Neural cell (in vitro differentiated cells): Measurements from ENCODE around the gene CLEC10A. TPM values are rescaled to one million over a fixed set of nuclear protein-coding genes. Genes with fewer than 3 reads are reported as not detected.
"Not testable (repeated sequence)": the region's sequence is repeated elsewhere in the genome, so short reads cannot be mapped to it uniquely, and the experiment has no call there.

Experiments used
- H2AFZ ChIP-seq: fragments of 200-600, 300-800 bp; sonication (generic), shearing (Covaris generic); 2 replicates; pipeline ENCODE4 v1.6.0; 2014; ENCODE audit warnings: low read depth, mild to moderate bottlenecking, antibody characterized with exemption, low read length, moderate library complexity
- H3F3A ChIP-seq: fragments of 200-600 bp; shearing (Covaris generic); 2 replicates; pipeline ENCODE4 v1.6.1; 2016; ENCODE audit warnings: mild to moderate bottlenecking, moderate library complexity, mixed read lengths, antibody characterized with exemption, low read length; ENCODE audit not compliant: insufficient read depth, poor library complexity, severe bottlenecking
- H3K27ac ChIP-seq: fragments of 200-600, 300-800 bp; sonication (generic), shearing (Covaris generic); 2 replicates; pipeline ENCODE4 v1.5.1; 2014; ENCODE audit warnings: mild to moderate bottlenecking, low read length, moderate library complexity
- H3K27me3 ChIP-seq: fragments of 300-800, 200-600 bp; sonication (generic), shearing (Covaris generic); 2 replicates; pipeline ENCODE4 v1.6.0; 2014; ENCODE audit warnings: mild to moderate bottlenecking, low read depth, low read length, moderate library complexity; ENCODE audit not compliant: insufficient read depth
- H3K36me3 ChIP-seq: fragments of 300-800, 200-600 bp; sonication (generic), shearing (Covaris generic); 2 replicates; pipeline ENCODE4 v1.5.1; 2014; ENCODE audit warnings: mild to moderate bottlenecking, antibody characterized with exemption, low read length, moderate library complexity; ENCODE audit not compliant: insufficient read depth
- H3K4me2 ChIP-seq: fragments of 300-800, 200-600 bp; sonication (generic), shearing (Covaris generic); 2 replicates; pipeline ENCODE4 v1.6.0; 2014; ENCODE audit warnings: mild to moderate bottlenecking, low read length
- H3K4me3 ChIP-seq: fragments of 300-800, 200-600 bp; sonication (generic), shearing (Covaris generic); 2 replicates; pipeline ENCODE4 v1.5.1; 2014; ENCODE audit warnings: mild to moderate bottlenecking, low read length, moderate library complexity
- H3K79me2 ChIP-seq: fragments of 200-600 bp; shearing (Covaris generic); replicated peaks from 2 replicates; pipeline ENCODE4 v1.6.0; 2014; ENCODE audit warnings: mild to moderate bottlenecking, low read length, moderate library complexity; ENCODE audit not compliant: insufficient read depth
- H3K9ac ChIP-seq: fragments of 300-800, 200-600 bp; sonication (generic), shearing (Covaris generic); 2 replicates; pipeline ENCODE4 v1.6.1; 2016; ENCODE audit warnings: mild to moderate bottlenecking, low read length, mixed read lengths
- H3K9me2 ChIP-seq: fragments of 200-600 bp; shearing (Covaris generic); 2 replicates; pipeline ENCODE4 v1.6.1; 2016; ENCODE audit warnings: mild to moderate bottlenecking, low read length, mixed read lengths; ENCODE audit not compliant: insufficient read depth
- H3K9me3 ChIP-seq: fragments of 200-600, 300-800 bp; sonication (generic), shearing (Covaris generic); 2 replicates; pipeline ENCODE4 v1.6.1; 2016; ENCODE audit warnings: mild to moderate bottlenecking, mixed run types, low read length, moderate library complexity, mixed read lengths
- H4K20me1 ChIP-seq: fragments of 200-600 bp; shearing (Covaris generic); 2 replicates; pipeline ENCODE4 v1.6.1; 2016; ENCODE audit warnings: mild to moderate bottlenecking, mixed run types; ENCODE audit not compliant: insufficient read depth
- EP300 ChIP-seq: fragments of 450-650 bp; conservative IDR thresholded peaks from 2 replicates; pipeline ENCODE4 v1.6.1; 2014; ENCODE audit warnings: antibody characterized with exemption, mild to moderate bottlenecking, moderate library complexity; ENCODE audit not compliant: poor library complexity, severe bottlenecking
- POLR2AphosphoS5 ChIP-seq: IDR thresholded peaks from 2 replicates; pipeline ENCODE4 v1.6.1; 2012
- RAD21 ChIP-seq: fragments of 450-650 bp; conservative IDR thresholded peaks from 2 replicates; pipeline ENCODE4 v1.6.1; 2014; ENCODE audit warnings: antibody characterized with exemption, mild to moderate bottlenecking, moderate library complexity
- REST ChIP-seq: IDR thresholded peaks from 2 replicates; pipeline ENCODE4 v1.6.1; 2012; ENCODE audit warnings: borderline replicate concordance
- SMC3 ChIP-seq: fragments of 450-650 bp; conservative IDR thresholded peaks from 2 replicates; pipeline ENCODE4 v1.6.1; 2014; ENCODE audit warnings: antibody characterized with exemption, mild to moderate bottlenecking, moderate library complexity; ENCODE audit not compliant: poor library complexity
- TAF1 ChIP-seq: IDR thresholded peaks from 2 replicates; pipeline ENCODE4 v1.6.1; 2012; ENCODE audit warnings: low read depth
- polyA plus RNA-seq: library from polyadenylated mRNA; depleted of rRNA; stranded (reverse); fragments of >200 nt; gene quantifications from 2 replicates; pipeline ENCODE4 v1.2.3, GENCODE V29; 2014

The CLEC10A gene
- polyA plus RNA-seq, 1 donor from 2014 or later = not detected

- no peaks in the 10 kb centered on the region for H3K9me3 ChIP-seq
- H3K27ac ChIP-seq = no peak overlapping the region
- H3K36me3 ChIP-seq = no peaks in the 10 kb centered on the region
- H4K20me1 ChIP-seq = no peaks in the 10 kb centered on the region
- no peaks in the 10 kb centered on the region for H3F3A ChIP-seq
- no peak overlapping the region for H3K4me2 ChIP-seq
- H3K4me3 ChIP-seq = no peak overlapping the region
- TF ChIP-seq REST (no peak), POLR2AphosphoS5 (no peak), TAF1 (no peak)
- no peaks in the 10 kb centered on the region for H3K79me2 ChIP-seq
- H3K9ac ChIP-seq = no peak overlapping the region
- no peaks in the 10 kb centered on the region for H3K27me3 ChIP-seq
- H3K9me2 ChIP-seq = no peaks in the 10 kb centered on the region
- H2AFZ ChIP-seq = no peak overlapping the region
These were observed 21.1 kb downstream of the CLEC10A start for GRCh38 chr17:7058831-7059447.

- H3K36me3 ChIP-seq = no peaks in the 10 kb centered on the region
- no peak overlapping the region for H3K4me2 ChIP-seq
- no peaks in the 10 kb centered on the region for H3K27me3 ChIP-seq
- no peak overlapping the region for H2AFZ ChIP-seq
- H3K9ac ChIP-seq = no peak overlapping the region
- TF ChIP-seq RAD21 = no peak
- no peaks in the 10 kb centered on the region for H3K9me3 ChIP-seq
- no peaks in the 10 kb centered on the region for H4K20me1 ChIP-seq
- no peak overlapping the region for H3K27ac ChIP-seq
- H3K9me2 ChIP-seq = no peaks in the 10 kb centered on the region
- H3F3A ChIP-seq = no peaks in the 10 kb centered on the region
- H3K79me2 ChIP-seq = no peaks in the 10 kb centered on the region
- no peak overlapping the region for H3K4me3 ChIP-seq
These were observed 23.7 kb downstream of the CLEC10A start for GRCh38 chr17:7056386-7056785.

GRCh38 chr17:7050583-7050982, 29.5 kb downstream of the CLEC10A start:
- not testable (repeated sequence) for H3F3A ChIP-seq, H3K27ac ChIP-seq, H3K9ac ChIP-seq, H3K79me2 ChIP-seq, H3K9me2 ChIP-seq, H2AFZ ChIP-seq, H3K27me3 ChIP-seq, H4K20me1 ChIP-seq, H3K9me3 ChIP-seq, H3K4me3 ChIP-seq, H3K4me2 ChIP-seq, H3K36me3 ChIP-seq

- peaks cover 3% of the 10 kb centered on the region for H3F3A ChIP-seq
- H3K36me3 ChIP-seq = no peaks in the 10 kb centered on the region
- no peaks in the 10 kb centered on the region for H3K9me3 ChIP-seq
- H3K27me3 ChIP-seq = peaks cover 23% of the 10 kb centered on the region
- no peak overlapping the region for H2AFZ ChIP-seq
- H3K27ac ChIP-seq = no peak overlapping the region
- no peak overlapping the region for H3K4me2 ChIP-seq
- no peak overlapping the region for H3K4me3 ChIP-seq
- no peaks in the 10 kb centered on the region for H3K79me2 ChIP-seq
- H4K20me1 ChIP-seq = no peaks in the 10 kb centered on the region
- H3K9me2 ChIP-seq = no peaks in the 10 kb centered on the region
- no peak for TF ChIP-seq EP300
- TF ChIP-seq REST = no peak
- TF ChIP-seq SMC3 = no peak
- TF ChIP-seq RAD21 = no peak
- TF ChIP-seq POLR2AphosphoS5 = no peak
- TF ChIP-seq TAF1 = no peak
- no peak overlapping the region for H3K9ac ChIP-seq
These were observed 31.1 kb downstream of the CLEC10A start for GRCh38 chr17:7048968-7049367.
